ENCODE results near the gene TLE2. TPM values are rescaled to one million over a fixed set of nuclear protein-coding genes. Genes with fewer than 3 reads are reported as not detected.

TLE2 gene
- total RNA-seq (2014; rRNA removed; shearing (Covaris generic)): 1.1 TPM in 1 of 2 replicates, not detected in the other
- 0.58 and 7.6 TPM in 2 replicates for polyA plus RNA-seq (2015; cell fraction: cytosol; rRNA removed)
- polyA plus RNA-seq (2015; cell fraction: nucleus; rRNA removed): 1.5 and 3.1 TPM in 2 replicates

DNA sequence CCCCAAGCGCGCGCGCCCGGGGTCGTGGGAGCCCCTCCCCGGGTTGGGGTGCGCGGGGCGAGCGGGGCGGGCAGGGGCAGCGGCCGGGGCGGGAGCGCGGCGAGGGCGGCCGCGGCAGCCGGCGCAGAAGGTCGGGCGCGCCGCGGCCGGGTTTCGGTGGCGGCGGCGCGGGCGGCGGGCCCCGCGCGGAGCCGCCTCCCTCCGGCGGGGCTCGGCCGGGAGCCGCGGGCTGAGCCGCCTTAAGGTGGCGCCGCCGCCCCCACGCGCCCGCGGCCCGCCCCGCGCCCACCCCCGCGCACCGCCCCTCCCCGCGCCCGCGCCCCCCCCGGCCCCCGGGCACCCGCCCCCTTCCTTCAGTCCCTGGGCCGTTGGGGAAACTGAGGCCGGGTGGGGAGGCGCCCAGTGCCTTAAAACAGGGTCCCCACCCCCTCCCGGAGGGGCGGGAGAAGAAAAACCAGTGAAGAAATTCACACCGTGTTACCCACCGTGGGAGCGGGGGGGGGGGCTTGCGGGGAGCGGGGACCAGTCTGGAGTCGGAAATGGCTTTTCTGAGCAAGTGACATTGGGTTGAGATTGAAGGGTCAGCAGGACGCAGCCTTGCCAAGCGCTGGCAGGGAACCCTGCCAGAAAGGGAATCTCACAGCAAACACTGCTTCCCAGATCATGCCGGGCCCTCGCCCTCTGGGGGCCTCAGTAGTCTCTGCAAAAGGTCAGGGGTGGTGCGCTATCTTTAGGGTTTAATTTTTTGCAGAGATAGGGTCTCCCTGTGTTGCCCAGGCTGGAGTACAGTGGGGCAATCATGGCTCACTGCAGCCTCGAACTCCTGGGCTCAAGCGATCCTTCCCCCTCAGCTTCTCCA lies at the start of gene TLE2:
Gene TLE2, minus strand, starts transcription at position 216 of the 859 bp plus-strand sequence. CDS start 376 bp downstream, outside the sequence.
- DNase-seq (ENCODE audit: low read depth): no peak

DNA sequence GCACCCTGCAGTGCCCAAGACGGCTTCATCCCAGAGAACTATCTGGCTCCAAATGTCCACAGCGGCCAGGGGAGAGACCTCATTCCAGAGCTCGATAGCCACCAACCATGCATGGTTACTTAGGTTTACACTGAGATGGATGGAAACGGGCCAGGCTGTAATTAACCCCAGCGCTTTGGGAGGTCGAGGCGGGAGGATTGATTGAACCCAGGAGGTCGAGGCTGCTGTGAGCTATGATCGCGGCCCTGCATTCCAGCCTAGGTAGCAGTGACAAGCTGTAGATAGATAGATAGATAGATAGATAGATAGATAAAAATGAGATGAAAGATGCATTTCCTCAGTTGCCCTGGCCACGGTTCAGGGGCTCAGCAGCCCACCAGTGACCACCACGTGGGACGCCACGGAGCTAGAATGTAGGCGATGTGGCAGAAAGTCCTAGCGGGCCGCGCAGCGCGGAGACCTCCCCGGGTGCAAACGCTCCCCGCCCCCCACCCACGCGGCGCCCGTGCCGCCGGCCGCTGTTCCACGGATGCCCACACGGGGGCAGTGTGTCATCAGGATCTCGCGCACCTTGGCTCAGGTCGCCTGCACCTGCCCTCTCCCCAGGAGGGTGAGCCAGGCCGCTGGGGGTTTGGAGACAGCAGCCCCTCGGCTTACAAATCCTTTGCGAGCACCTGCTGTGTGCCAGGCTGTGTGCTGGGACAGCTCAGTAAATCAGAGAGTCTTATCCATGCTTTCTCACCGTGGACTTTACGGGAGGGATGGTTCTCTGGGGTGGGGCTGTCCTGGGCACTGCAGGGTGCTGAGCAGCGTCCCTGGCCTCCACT lies 46.7 kb upstream of the TLE2 start:
- DNase-seq (ENCODE audit: low read depth): no peak

DNA sequence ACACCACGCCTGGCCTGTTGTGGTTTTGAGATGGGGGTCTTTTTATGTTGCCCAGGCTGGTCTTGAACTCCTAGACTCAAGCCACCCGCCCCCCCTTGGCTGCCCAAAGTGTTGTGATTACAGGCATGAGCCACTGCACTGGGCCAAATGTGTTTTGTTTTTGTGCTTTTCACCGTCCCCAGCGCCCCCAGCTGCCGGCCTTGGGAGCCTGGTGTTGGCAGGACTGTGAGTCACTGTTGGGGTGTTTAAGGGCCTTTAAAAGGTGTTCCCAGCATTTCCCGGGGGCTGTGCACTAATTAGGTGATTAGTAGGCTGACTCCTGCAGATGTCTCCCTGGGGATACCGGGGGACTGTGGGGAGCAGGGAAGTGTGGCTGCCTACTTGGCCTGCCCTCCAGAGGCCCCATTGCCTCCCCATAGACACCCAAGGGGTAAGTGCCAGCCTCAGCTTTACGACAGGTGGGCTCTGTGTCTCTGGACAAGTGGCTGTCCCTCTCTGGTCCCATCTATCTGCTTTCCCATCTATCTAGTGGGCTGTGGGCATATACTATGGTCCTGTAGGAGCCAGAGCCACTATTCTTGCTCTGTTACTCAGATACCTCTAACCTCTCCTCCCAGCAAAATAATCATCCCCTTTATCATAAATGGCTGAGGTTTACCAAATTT lies 45.0 kb upstream of the TLE2 start:
- DNase-seq (ENCODE audit: low read depth): no peak

DNA sequence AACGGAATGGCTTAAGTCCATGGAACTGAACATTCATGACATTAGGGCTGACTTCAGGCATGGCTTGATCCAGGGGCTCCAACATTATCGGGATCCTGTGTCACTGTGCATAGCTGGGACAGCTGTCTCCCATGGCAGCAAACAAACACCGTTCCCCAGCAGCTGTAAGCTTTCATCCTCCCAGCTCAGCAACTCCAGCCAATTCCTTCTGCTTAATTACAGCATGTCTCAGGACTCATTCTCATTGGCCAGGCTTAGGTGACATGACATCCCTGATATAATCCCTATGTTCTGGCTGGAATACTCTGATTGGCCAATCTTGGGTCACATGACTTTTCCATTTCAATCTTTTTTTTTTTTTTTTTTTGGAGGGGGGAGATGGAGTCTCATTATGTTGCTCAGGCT lies 44.1 kb upstream of the TLE2 start:
- peak; percentile 46 for DNase-seq (ENCODE audit: low read depth)

DNA sequence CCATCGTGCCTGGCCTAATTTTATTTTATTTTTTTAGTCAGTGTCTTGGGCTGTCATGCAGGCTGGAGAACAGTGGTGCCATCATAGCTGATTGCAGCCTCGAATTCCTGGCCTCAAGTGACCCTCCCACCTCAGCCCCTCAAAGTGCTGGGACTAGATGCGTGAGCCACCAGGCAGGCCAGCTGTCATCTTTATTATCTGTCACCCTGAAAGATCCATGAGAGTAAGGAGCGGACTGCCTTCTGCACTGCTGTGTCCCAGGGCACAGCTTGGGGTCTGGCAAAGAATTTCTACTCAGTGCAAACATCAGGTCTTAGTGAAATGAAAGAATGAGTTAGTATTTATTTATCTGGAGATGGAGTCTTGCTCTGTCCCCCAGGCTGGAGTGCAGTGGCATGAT lies 42.7 kb upstream of the TLE2 start:
- DNase-seq (ENCODE audit: low read depth): no peak

DNA sequence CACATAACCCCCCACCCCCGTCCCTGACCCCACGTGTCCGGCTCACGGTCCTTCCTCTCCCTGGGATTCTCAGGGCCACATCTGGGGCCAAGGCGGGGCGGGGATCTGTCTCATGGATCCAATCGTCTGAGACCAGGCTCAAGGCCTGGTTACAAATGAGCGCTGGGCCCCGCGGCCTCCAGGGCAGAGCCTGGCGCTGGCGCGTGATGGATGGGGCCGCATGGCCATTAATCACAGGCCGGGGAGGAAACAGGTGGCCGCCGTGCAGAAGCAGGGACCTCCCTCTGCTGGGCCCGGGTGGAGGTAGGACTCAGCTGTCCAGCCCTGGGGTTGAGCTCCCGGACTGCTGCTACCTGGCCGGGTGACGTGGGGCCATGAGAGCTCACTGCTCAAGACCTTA lies 39.0 kb upstream of the TLE2 start:
- DNase-seq (ENCODE audit: low read depth): no peak

DNA sequence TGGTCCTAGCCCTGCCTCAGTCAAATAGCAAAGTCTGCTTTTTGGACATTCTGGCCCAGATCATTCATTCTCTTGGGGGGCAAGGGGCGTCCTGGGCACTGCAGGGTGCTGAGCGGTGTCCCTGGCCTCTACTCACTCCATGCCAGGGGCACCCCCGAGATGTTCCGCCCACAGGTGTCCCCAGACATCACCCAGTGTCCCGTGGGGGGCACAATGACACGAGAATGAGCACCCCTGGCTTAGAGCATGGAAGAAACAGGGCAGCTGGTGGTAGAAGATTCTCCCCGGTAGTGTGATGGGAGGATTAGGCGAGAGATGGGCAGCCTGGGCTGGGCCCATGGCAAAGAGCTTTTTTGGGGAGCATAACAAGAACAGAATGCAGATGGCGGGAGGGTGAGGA lies 38.5 kb upstream of the TLE2 start:
- no peak for DNase-seq (ENCODE audit: low read depth)

DNA sequence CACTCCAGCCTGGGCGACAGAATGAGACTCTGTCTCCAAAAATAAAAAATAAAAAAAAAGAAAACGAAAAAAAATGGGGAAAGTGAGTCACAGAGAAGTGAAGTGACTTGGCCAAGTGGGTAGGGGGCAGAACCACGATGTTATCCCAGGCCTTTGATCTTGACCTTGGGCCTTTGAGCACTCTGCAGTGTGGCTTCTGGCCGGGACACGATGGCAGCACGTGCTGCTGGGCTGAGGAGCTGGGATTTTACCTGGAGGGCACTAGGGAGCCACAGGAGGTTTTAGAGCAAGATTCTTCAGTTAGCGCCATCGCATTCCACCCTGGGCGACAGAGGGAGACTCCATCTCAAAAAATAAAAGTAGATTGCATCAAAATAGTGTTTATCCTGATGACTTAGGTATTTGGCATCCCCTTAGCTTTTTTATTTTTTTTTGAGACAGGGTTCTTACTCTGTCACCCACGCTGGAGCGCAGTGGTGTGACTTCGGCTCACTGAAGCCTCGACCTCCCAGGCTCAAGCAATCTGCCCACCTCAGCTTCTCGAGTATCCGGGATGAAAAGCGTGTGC lies 37.5 kb upstream of the TLE2 start:
- no peak for DNase-seq (ENCODE audit: low read depth)

DNA sequence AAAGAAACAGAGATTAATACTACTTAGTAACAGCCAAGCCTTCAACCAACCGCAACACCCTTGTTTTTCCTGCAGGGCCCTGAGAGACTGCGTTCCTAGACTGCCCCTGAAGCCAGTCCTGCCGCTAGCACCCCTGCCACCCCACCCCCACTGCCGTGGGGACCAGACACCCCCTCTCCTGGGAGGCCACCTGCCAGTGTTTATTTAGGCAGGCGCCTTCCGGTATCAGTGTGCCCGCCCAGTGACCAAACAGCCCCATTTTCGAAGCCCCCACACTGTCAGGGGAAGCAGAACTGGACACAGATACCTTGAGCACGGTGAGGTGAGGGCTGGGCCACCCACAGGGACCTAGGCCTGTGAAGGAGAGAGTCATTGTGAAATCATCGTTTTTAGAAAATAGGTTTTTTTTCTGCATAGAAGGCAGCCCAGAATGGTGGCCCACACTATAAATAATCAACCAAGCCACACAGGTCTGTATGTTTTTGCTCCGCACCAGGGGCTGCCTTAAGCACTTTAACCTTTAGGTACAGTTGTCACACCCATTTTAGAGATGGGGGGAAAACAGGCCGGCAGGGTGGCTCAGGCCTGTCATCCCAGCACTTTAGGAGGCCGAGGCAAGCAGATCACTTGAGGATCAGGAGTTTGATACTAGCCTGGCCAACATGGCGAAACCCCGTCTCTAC lies 36.7 kb upstream of the TLE2 start:
- no peak for DNase-seq (ENCODE audit: low read depth)

DNA sequence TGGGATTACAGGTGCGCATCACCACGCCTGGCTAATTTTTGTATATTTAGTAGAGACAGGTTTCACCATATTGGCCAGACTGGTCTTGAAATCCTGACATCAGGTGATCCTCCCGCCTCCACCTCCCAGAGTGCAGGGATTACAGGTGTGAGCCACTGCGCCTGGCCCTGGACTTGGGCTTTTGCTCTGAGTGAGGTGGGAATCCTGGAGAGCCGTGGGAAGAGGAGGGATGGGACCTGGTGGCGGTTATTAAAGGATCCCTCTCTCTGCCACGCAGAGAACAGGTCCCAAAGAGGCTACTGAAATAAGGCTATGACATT lies 34.9 kb upstream of the TLE2 start:
- DNase-seq (ENCODE audit: low read depth): no peak

DNA sequence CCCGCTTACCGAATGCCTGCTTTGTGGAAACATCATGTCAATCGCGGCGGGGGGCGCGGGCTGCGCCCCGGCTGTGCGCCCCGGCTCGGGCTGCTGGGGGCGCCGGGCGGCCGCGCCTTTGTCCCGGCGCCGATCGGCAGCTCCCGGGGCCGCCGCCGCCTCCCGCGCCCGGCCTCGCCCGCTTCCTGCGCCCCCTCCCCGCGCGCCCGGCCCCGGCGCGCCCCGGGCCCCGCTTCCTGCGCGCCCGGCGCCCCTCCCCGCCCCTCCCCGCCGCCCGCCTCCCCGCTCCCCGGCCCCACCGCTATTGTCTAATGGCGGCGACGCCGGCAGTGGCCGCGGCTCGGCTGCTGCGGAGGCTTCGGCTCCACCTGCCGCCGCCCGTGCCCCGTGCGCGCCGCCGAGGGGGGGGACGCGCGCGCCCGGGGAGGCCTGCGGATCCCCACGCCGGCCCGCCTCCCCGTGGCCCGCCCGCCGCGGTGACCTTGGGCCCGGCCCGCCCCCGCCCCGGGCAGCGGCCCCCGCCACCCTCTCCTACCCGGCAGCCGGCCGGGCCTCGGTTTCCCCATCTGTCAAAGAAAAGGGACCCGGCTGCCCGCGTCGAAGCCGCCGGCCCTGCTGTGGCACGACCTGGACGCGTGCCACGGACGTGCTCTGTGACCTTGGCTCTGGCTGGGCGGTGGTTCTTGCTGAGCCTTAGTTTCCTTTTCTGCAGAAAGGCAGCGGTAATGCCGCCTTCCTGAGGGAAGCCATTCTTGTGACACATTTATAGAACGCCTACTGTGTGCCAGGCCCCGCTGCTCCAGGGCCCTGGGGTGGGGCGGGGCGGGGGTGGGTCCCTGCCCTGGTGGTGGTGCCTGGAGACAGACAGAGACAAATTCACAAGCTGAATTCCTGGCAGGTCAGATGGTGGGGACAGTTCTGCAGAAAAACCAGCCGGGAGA lies 33.4 kb upstream of the TLE2 start, which contains the start of gene TLE5:
Gene TLE5, minus strand, starts transcription at position 331 of the 941 bp plus-strand sequence. Its CDS starts 295 bp downstream, at position 36.
- no peak for DNase-seq (ENCODE audit: low read depth)

DNA sequence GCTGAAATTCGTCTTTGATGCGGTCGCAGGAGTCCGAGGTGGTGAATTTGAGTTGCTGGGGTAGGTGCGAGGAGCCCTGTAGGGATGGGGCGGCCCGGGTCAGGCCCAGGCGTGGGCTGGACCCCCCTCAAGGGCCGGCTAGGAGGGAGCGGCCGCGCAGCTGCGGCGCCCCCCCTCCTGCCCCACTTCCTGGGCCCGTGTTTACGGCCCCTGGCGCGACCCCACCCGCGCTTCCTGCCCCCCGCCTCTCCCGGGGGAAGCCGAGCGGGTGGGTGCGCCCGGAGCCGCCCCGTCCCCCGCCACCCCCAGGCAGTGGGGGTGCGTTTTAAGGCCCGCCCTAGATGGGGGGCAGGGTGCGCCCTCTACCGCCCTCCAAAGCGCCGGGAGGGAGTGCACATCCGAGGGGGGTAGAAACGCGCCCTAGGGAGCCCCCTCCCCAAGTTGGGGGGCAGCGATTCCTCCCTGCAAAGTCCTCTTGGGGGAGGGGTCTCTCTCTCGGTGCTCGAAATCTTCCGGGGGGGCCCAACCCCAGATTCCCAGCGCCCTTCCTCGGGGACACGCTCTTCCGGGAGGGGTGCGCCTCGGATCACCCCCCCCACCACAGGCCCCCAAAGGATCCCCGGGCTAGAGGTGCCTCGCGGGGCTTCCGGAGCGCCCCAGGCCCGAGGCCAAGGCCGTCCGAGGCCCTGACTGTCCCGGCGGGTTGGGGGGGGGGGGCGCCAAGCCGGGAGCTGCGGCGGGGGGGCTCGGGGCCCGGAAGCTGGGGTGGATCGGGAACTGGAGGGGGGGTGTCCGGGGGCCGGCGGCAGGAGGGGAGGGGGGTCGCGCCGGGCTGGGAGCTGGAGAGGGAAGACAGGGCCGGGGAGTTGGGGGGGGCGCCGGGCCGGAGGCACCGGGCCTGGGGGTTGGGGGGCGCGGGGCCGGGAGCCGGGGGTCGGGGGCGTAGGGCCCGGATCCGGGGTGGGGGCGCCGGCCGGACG lies 32.4 kb upstream of the TLE2 start:
- DNase-seq (ENCODE audit: low read depth): no peak

DNA sequence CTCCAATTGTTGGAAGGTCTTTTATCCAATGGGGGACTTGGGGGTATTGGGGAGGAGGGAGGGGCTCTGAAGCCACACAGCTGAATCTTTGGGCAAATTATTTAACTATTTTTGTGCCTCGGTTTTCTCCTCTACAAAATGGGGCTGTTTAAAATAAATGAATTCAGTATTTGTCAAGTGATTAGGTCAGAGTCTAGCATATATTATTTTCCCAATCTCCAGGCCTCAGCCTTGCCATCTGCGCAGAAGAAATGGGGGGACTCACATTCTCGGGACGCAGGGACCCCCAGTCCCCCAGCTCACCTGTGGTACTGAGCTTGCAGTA lies 31.7 kb upstream of the TLE2 start:
- DNase-seq (ENCODE audit: low read depth): no peak

DNA sequence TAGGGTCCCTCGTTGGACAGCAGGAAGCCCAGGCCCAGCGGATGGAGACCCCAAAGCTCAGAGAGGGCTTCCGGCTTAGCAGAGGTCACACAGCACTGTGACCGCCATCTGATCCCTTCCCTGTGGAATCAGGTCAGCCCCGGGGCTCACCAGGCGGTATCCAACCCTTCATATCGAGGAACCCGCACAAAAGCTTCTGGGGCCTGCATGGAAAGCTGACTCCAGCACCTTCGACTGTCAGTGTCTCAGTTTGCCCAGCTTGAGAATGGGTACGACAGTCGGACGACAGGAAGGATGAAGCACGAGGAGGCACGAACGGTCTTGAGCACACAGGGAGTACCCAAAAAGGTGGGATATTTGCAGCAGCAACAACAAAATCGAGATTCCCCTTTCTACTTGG lies 30.6 kb upstream of the TLE2 start:
- no peak for DNase-seq (ENCODE audit: low read depth)

DNA sequence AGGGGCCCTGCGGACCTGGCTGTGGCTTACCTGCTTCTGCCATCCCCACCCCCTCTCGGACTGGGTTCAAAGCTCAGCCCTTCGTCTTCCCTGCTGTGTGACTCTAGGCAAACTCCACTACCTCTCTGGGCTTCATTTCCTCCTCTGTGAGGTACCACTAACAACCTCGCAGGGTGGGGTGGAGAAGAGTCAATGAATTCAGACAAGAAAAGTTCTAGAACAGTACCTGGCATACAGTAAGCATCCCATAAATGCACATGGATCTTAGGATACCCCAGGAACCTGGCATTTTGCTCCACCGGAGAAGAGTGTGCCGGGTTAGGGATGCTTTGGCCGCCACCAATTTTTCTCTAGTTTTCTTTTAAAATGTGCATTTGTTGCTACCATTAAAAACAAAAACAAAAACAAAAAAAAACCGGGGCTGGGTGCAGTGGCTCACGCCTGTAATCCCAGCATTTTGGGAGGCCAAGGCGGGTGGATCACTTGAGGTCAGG lies 29.8 kb upstream of the TLE2 start:
- DNase-seq (ENCODE audit: low read depth): no peak

DNA sequence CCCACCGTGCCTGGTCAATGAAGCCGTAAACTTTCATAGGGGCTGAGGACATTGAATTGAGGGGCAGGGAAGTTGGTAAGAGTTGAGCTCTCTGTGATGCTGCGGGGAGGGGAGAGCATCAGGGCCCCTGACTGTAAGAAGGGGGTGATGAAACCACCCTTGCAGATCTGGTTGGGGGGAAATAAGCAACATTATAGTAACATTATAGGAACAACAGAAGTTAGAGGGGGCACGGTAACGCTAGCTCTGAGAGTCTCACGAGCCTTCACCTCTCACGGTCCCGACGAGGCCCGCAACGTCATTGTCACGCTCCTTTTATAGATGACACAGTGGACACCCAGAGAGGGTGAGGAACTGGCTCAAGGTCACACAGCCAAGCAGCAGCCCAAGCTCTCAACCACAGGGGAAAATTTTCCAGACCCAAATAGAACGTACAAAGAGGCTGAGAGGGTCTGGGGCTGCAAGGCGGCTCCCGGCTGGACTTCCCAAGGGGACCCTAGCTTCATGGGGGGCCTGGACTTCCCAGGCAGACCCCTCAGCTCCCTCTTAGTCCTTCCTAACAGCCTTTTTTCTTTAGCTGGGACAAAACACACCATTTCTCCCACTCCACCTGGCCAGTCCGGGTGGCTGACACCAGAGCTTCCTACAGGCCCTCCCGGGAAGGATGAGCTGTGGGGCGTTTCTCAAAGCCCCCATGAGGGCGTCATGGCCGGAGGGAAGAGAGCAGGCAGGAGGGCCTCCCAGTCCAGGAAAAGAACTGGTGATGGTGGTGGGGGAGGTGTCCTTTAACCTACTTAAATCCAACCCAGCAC lies 29.1 kb upstream of the TLE2 start:
- no peak for DNase-seq (ENCODE audit: low read depth)

DNA sequence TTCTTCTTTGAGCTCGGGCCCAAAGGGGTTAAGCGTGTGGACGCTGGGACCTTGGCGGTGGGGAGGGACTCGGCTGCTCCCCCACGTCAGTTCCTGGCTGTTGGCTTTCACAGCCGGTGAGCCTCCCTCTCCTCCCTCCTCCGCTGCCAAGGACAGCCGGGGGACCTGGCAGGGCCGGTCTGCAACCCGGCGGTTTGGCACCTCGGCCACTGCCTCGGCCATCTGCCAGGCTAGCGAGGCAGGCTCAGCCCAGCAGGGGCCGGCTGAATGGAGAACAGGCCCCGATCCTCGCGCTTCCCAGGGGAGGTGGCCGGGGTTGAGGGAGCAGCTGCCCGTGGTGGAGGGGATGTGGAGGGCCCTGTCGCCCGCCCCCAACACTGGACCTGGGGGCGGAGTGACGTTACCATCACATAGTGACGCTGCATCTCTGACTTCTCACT lies 28.2 kb upstream of the TLE2 start:
- no peak for DNase-seq (ENCODE audit: low read depth)

Measured in HT1080 (cell line).